H1 (cell line): Measurements from ENCODE around the gene DENND4C. TPM values are rescaled to one million over a fixed set of nuclear protein-coding genes. Genes with fewer than 3 reads are reported as not detected.

Experiments used
- BCL11A ChIP-seq, 2 experiments: IDR thresholded peaks; one replicate each; pipeline ENCODE4 v1.6.1; 2011; ENCODE audit warnings: low read depth in 2 of 2, low read length in 2 of 2, mild to moderate bottlenecking in 2 of 2
- RXRA ChIP-seq: IDR thresholded peaks from 2 replicates; pipeline ENCODE4 v1.6.1; 2011; ENCODE audit warnings: low read depth, mild to moderate bottlenecking, low read length, moderate library complexity; ENCODE audit not compliant: insufficient read depth
- SP1 ChIP-seq: IDR thresholded peaks from 2 replicates; pipeline ENCODE4 v1.6.1; 2011; ENCODE audit warnings: low read depth, low read length
- polyA plus RNA-seq, 7 experiments: library from polyadenylated mRNA; depleted of rRNA in 3 of 7; stranded (reverse) in 5 of 7; unstranded in 2 of 7; fragments of >200 nt in 5 of 7; fragments of 200-250 nt in 2 of 7; gene quantifications; 1 replicate in 5 of 7; 2 replicates in 1 of 7; 4 replicates in 1 of 7; pipeline versions ENCODE4 v1.2.1 to v1.2.3, GENCODE V29; 2011 to 2013; ENCODE audit warnings: missing spikeins in 2 of 7, mixed read lengths in 2 of 7
- total RNA-seq: library from RNA; stranded (reverse); fragmentation: NEBNext Ultra II Directional; extraction: Animal tissue kit (Norgen Biotek cat#: 25700); gene quantifications from 2 replicates; pipeline ENCODE4 v1.2.1, GENCODE V29; 2021

The DENND4C gene
- total and polyA plus RNA-seq, 2 of the 8 experiments (the other 6 are each of a cell fraction or from before 2014, with no cell fraction given): 6.9 to 18.9 TPM

DNA sequence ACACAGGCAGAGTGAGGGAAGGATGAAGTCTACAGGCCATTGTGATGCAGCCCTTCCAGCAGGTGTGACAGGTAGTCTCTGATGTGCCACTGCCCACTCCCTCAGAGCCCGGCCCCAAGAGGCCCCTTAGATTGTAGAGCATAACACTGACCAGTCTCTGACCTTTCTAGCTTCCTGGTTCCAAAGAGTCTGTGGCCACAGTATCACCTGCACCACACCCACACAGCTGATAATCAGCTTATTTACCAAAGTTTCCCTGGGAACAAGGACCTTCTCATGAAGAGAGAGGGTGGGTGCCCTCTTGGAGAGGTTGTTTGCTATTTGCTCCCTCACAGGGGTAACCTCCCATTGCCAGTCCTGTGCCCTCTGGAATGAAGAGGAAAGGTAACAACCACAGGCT is 167.4 kb downstream of the DENND4C start (continued):
- TF ChIP-seq SP1: no peak
- TF ChIP-seq RXRA: no peak
- no peak for TF ChIP-seq BCL11A (IDR thresholded peaks at IDR 0.05; ENCODE audit: low read depth in 2 of 2, low read length in 2 of 2)
- TF ChIP-seq, all 59 proteins: peak for 0
